HCT116 (cell line): ENCODE data around the gene GRIN3B. TPM values are rescaled to one million over a fixed set of nuclear protein-coding genes. Genes with fewer than 3 reads are reported as not detected.

ENCODE experiments used
- ATAC-seq: fragments of 200-7000 bp; cut with Tn5 transposase; 2 replicates; pipeline ENCODE4 v1.9.1; 2020; ENCODE audit warnings: mild to moderate bottlenecking, moderate library complexity
- BruUV-seq: library from RNA; stranded (reverse); fragments of 400-500 nt; replicated peaks from 2 replicates; lab custom pipeline; 2021; lab: Mats Ljungman, UMichigan
- CTCF ChIA-PET: fragments of 300-600 bp; sonication (Branson Sonifier 250); formaldehyde crosslinking; loops from one replicate; lab custom pipeline; 2021; ENCODE audit warnings: antibody characterized with exemption; lab: Charles Lee
- POLR2A ChIA-PET: fragments of 300-600, 350-600 bp; sonication (Branson Sonifier 250); formaldehyde crosslinking; loops from one replicate; lab custom pipeline; 2021; ENCODE audit warnings: antibody characterized with exemption; lab: Charles Lee
- RAD21 ChIA-PET, 2 experiments: fragments of 300-600 bp; sonication (Branson Sonifier 250); formaldehyde crosslinking; loops; one replicate each; lab custom pipeline; 2023; ENCODE audit warnings: low total read pairs in 2 of 2; ENCODE audit not compliant: uncharacterized antibody in 2 of 2, unreplicated experiment in 2 of 2, low non-redundant PET in 1 of 2; lab: Charles Lee
- DNase-seq: peaks from one replicate; pipeline ENCODE4 v3.0.0-alpha.2; 2010; ENCODE audit warnings: low read depth, low spot score
- H2AFZ ChIP-seq: fragments of 200-600 bp; shearing (Covaris generic), sonication (generic); 2 replicates; pipeline ENCODE4 v1.6.1; 2017; ENCODE audit warnings: low read depth, mixed run types, mixed read lengths, antibody characterized with exemption, low read length; ENCODE audit not compliant: poor library complexity, severe bottlenecking
- H3K27ac ChIP-seq: 2 replicates; pipeline ENCODE4 v1.5.1; 2012; ENCODE audit warnings: low read depth, low read length
- H3K27me3 ChIP-seq: fragments of 200-600 bp; sonication (generic); 2 replicates; pipeline ENCODE4 v1.6.1; 2016; ENCODE audit warnings: mixed run types, low read length, mixed read lengths; ENCODE audit not compliant: insufficient read depth
- H3K36me3 ChIP-seq, 2 experiments: fragments of 200-500 bp in 1 of 2; fragments of 200-600 bp in 1 of 2; sonication (Bioruptor generic) in 1 of 2; sonication (generic) in 1 of 2; 2 replicates each; pipeline versions ENCODE4 v1.5.1 to v1.6.1; 2014 to 2016; ENCODE audit warnings: low read length in 2 of 2, inconsistent platforms in 1 of 2, mixed read lengths in 1 of 2, mixed run types in 1 of 2; ENCODE audit not compliant: insufficient read depth in 2 of 2, control insufficient read depth in 1 of 2
- H3K4me1 ChIP-seq, 2 experiments: fragments of 200-600 bp in 1 of 2; sonication (generic) in 1 of 2; 2 replicates each; pipeline versions ENCODE4 v1.5.1 to v1.6.1; 2012 to 2017; ENCODE audit warnings: low read length in 2 of 2, inconsistent platforms in 1 of 2, mild to moderate bottlenecking in 1 of 2, mixed read lengths in 1 of 2, mixed run types in 1 of 2, moderate library complexity in 1 of 2; ENCODE audit not compliant: insufficient read depth in 2 of 2, control insufficient read depth in 1 of 2
- H3K4me2 ChIP-seq: fragments of 200-600 bp; sonication (generic); 2 replicates; pipeline ENCODE4 v1.6.1; 2017; ENCODE audit warnings: mixed run types, low read length, mixed read lengths
- H3K4me3 ChIP-seq, 2 experiments: fragments of 200-600 bp in 1 of 2; sonication (generic) in 1 of 2; replicated peaks in 1 of 2; 2 replicates each; pipeline ENCODE4 v1.5.1; 2011 to 2016; ENCODE audit warnings: low read length in 2 of 2, control low read depth in 1 of 2, low read depth in 1 of 2, mild to moderate bottlenecking in 1 of 2, mixed read lengths in 1 of 2, mixed run types in 1 of 2
- H3K79me2 ChIP-seq: fragments of 200-600 bp; sonication (generic); 2 replicates; pipeline ENCODE4 v1.6.1; 2017; ENCODE audit warnings: mild to moderate bottlenecking, mixed run types, low read length, moderate library complexity, mixed read lengths; ENCODE audit not compliant: insufficient read depth
- H3K9ac ChIP-seq: fragments of 200-600 bp; sonication (generic); 2 replicates; pipeline ENCODE4 v1.6.1; 2016; ENCODE audit warnings: low read length, mixed read lengths
- H3K9me2 ChIP-seq: fragments of 200-600 bp; sonication (generic), shearing (Covaris generic); 2 replicates; pipeline ENCODE4 v1.6.1; 2017; ENCODE audit warnings: mixed run types, mild to moderate bottlenecking, moderate library complexity; ENCODE audit not compliant: insufficient read depth
- H3K9me3 ChIP-seq, 2 experiments: fragments of 200-500 bp in 1 of 2; fragments of 200-600 bp in 1 of 2; sonication (Bioruptor generic) in 1 of 2; sonication (generic) in 1 of 2; 2 replicates each; pipeline ENCODE4 v1.6.1; 2014 to 2017; ENCODE audit warnings: low read length in 2 of 2, mixed read lengths in 2 of 2, inconsistent platforms in 1 of 2, low read depth in 1 of 2, mild to moderate bottlenecking in 1 of 2, mixed run types in 1 of 2, moderate library complexity in 1 of 2; ENCODE audit not compliant: control insufficient read depth in 1 of 2, insufficient read depth in 1 of 2
- H4K20me1 ChIP-seq: fragments of 200-600 bp; sonication (generic), shearing (Covaris generic); 2 replicates; pipeline ENCODE4 v1.6.1; 2017; ENCODE audit warnings: mixed run types, mild to moderate bottlenecking, moderate library complexity; ENCODE audit not compliant: insufficient read depth
- CBX3 ChIP-seq: IDR thresholded peaks from 2 replicates; pipeline ENCODE4 v1.6.1; 2012; ENCODE audit warnings: low read depth
- CEBPB ChIP-seq: IDR thresholded peaks from 2 replicates; pipeline ENCODE4 v1.6.1; 2012; ENCODE audit warnings: low read depth
- ELF1 ChIP-seq: IDR thresholded peaks from 2 replicates; pipeline ENCODE4 v1.6.1; 2012; ENCODE audit warnings: low read depth, borderline replicate concordance
- EZH2phosphoT487 ChIP-seq: fragments of 200-600 bp; IDR thresholded peaks from 2 replicates; pipeline ENCODE4 v1.6.1; 2018; ENCODE audit warnings: antibody characterized with exemption, borderline replicate concordance
- JUND ChIP-seq: IDR thresholded peaks from 2 replicates; pipeline ENCODE4 v1.6.1; 2012
- MAX ChIP-seq: IDR thresholded peaks from 2 replicates; pipeline ENCODE4 v1.6.1; 2012
- POLR2A ChIP-seq: IDR thresholded peaks from 2 replicates; pipeline ENCODE4 v1.7.0; 2011; ENCODE audit warnings: borderline replicate concordance; ENCODE audit not compliant: insufficient read depth, insufficient read length; ENCODE audit errors: extremely low read depth
- POLR2AphosphoS5 ChIP-seq: IDR thresholded peaks from 2 replicates; pipeline ENCODE4 v1.6.1; 2011; ENCODE audit warnings: mild to moderate bottlenecking, low read depth, low read length, moderate library complexity
- REST ChIP-seq: IDR thresholded peaks from 2 replicates; pipeline ENCODE4 v1.6.1; 2012; ENCODE audit warnings: low read depth
- SIN3A ChIP-seq: IDR thresholded peaks from 2 replicates; pipeline ENCODE4 v1.6.1; 2012; ENCODE audit warnings: low read depth
- SP1 ChIP-seq: IDR thresholded peaks from 2 replicates; pipeline ENCODE4 v1.6.1; 2012; ENCODE audit warnings: low read depth
- TCF7L2 ChIP-seq: IDR thresholded peaks from 2 replicates; pipeline ENCODE4 v1.7.0; 2011; ENCODE audit warnings: borderline replicate concordance, inconsistent platforms; ENCODE audit not compliant: insufficient read depth, insufficient read length; ENCODE audit errors: extremely low read depth
- YY1 ChIP-seq: IDR thresholded peaks from 2 replicates; pipeline ENCODE4 v1.6.1; 2011; ENCODE audit warnings: low read length, low read depth, moderate library complexity, mild to moderate bottlenecking; ENCODE audit not compliant: insufficient replicate concordance; ENCODE audit errors: extremely low read depth
- intact Hi-C: fragments of 100-400 bp; cut with micrococcal nuclease; formaldehyde crosslinking; loops from 2 replicates; pipeline ENCODE4 v1.10.0; 2022
- total RNA-seq: library from RNA; stranded (reverse); gene quantifications from one replicate; pipeline ENCODE4 v1.2.1, GENCODE V29; 2021; ENCODE audit not compliant: unreplicated experiment

GRIN3B gene
- total RNA-seq, 1 experiment from 2014 or later: 0.69 TPM

- RAD21 ChIA-PET: no interaction called here
- ATAC-seq: no peak
- POLR2A ChIA-PET: interaction anchor here (0.5 to 0.7 kb wide), 2 partner anchors 26 to 38 kb away, joined by 3 to 4 read pairs; no protein-coding TSS in a partner anchor
- Histone ChIP-seq H3K27ac (no peak overlapping the region), H3K4me1 (peaks cover 12 to 29% of the 10 kb centered on the region in 2 experiments; a peak in 3 of 4 replicates), H3K9ac (no peak overlapping the region), H3K79me2 (peaks cover 31% of the 10 kb centered on the region), H3K9me3 (no peaks in the 10 kb centered on the region), H3K27me3 (no peaks in the 10 kb centered on the region), H3K36me3 (peaks cover 13 to 58% of the 10 kb centered on the region in 2 experiments), H2AFZ (no peak overlapping the region), H3K4me3 (no peak overlapping the region), H3K9me2 (no peaks in the 10 kb centered on the region), H3K4me2 (no peak overlapping the region), H4K20me1 (peaks cover 6% of the 10 kb centered on the region; the same call in 1 of the 2 replicates)
- intact Hi-C loops: no loop called here
- BruUV-seq: no TSS peak
- TF ChIP-seq POLR2AphosphoS5 (no peak), SP1 (no peak), POLR2A (no peak), YY1 (no peak)
- CTCF ChIA-PET: no interaction called here
- no peak for DNase-seq
Observed at GRCh38 chr19:988081-988480, 12.1 kb upstream of the GRIN3B start.

- no peak overlapping the region for H3K4me2 ChIP-seq
- H3K4me1 ChIP-seq: peaks cover 9 to 25% of the 10 kb centered on the region in 2 experiments; a peak in 3 of 4 replicates
- H3K9me3 ChIP-seq: no peaks in the 10 kb centered on the region
- H3K27me3 ChIP-seq: no peaks in the 10 kb centered on the region
- intact Hi-C loops: no loop called here
- H3K79me2 ChIP-seq: peaks cover 31% of the 10 kb centered on the region
- ATAC-seq: no peak
- H3K9ac ChIP-seq: no peak overlapping the region
- peaks cover 13 to 62% of the 10 kb centered on the region in 2 experiments for H3K36me3 ChIP-seq
- no peak overlapping the region for H3K27ac ChIP-seq
- no peak overlapping the region for H2AFZ ChIP-seq
- no peak for DNase-seq
- H3K4me3 ChIP-seq: no peak overlapping the region
- POLR2A ChIA-PET: interaction anchor here (0.7 kb wide), 1 partner anchor 66 kb away, joined by 3 read pairs; no protein-coding TSS in a partner anchor
- RAD21 ChIA-PET: no interaction called here
- CTCF ChIA-PET: no interaction called here
- BruUV-seq: no TSS peak
- H3K9me2 ChIP-seq: no peaks in the 10 kb centered on the region
- peaks cover 6% of the 10 kb centered on the region; the same call in 1 of the 2 replicates for H4K20me1 ChIP-seq
- TF ChIP-seq POLR2AphosphoS5: no peak
- no peak for TF ChIP-seq TCF7L2
- TF ChIP-seq ELF1: no peak
- no peak for TF ChIP-seq REST
- TF ChIP-seq MAX: no peak
- TF ChIP-seq EZH2phosphoT487: no peak
- no peak for TF ChIP-seq CBX3
- TF ChIP-seq JUND: no peak
- no peak for TF ChIP-seq CEBPB
- TF ChIP-seq SIN3A: no peak
Observed at GRCh38 chr19:988510-988909, 11.7 kb upstream of the GRIN3B start.
